Prostate gland (tissue), 2 donors: Measurements from ENCODE around the gene GNA14.

Experiments
- POLR2A ChIP-seq: fragments of 450-650 bp; IDR thresholded peaks from one replicate; pipeline ENCODE4 v1.6.1; 2016; ENCODE audit warnings: antibody characterized with exemption, mild to moderate bottlenecking
- POLR2AphosphoS5 ChIP-seq: sonication (generic); formaldehyde crosslinking; IDR thresholded peaks from one replicate; pipeline ENCODE4 v1.6.1; 2017; ENCODE audit warnings: antibody characterized with exemption
- TF ChIP-seq, protein P1 (sequence below), 4 experiments: fragments of 200-600 bp in 2 of 4; fragments of 450-650 bp in 2 of 4; sonication (generic) in 2 of 4; IDR thresholded peaks; 1 replicate in 3 of 4; 2 replicates in 1 of 4; pipeline ENCODE4 v1.5.1; 2016 to 2019; ENCODE audit warnings: antibody characterized with exemption in 4 of 4, mild to moderate bottlenecking in 2 of 4, moderate library complexity in 2 of 4

DNA sequence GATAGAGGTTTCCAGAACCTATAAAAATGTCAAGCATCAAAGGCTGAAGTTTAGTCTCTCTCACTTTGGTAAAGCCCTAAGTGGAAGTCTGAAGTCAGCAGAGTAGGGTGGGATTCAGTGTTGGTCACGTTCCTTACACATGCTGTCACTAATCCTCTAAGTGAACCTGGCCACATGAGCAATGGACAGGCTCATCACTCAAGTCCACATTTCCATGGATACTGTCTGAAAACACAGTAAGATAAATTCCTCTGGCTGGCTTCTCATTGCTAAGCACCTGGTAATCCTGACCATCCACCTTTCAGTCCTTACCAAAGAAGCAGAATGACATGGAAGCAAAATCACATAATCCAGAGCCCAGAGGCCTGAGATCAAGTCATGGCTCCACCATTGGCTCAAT, 43.8 kb downstream of the GNA14 start:
- TF ChIP-seq, protein P1, sequence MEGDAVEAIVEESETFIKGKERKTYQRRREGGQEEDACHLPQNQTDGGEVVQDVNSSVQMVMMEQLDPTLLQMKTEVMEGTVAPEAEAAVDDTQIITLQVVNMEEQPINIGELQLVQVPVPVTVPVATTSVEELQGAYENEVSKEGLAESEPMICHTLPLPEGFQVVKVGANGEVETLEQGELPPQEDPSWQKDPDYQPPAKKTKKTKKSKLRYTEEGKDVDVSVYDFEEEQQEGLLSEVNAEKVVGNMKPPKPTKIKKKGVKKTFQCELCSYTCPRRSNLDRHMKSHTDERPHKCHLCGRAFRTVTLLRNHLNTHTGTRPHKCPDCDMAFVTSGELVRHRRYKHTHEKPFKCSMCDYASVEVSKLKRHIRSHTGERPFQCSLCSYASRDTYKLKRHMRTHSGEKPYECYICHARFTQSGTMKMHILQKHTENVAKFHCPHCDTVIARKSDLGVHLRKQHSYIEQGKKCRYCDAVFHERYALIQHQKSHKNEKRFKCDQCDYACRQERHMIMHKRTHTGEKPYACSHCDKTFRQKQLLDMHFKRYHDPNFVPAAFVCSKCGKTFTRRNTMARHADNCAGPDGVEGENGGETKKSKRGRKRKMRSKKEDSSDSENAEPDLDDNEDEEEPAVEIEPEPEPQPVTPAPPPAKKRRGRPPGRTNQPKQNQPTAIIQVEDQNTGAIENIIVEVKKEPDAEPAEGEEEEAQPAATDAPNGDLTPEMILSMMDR (IDR thresholded peaks at IDR 0.05) = no peak
- TF ChIP-seq POLR2AphosphoS5 (no peak), POLR2A (no peak)
